Measurements from ENCODE around the gene EPHB6. TPM values are rescaled to one million over a fixed set of nuclear protein-coding genes. Genes with fewer than 3 reads are reported as not detected.

Gene EPHB6
- polyA plus RNA-seq, 6 donors from 2014 or later: 10.0 to 32.4 (median 19.0) TPM

Other genes with a start within 250 kb of the EPHB6 start
- gene PRSS1, start 105.6 kb upstream of the EPHB6 start, polyA plus RNA-seq (ENCODE audit: low read depth in 6 of 6): under 1 TPM in 2 of 6 donors, not detected in 4; 0.41 to 0.55 TPM
- under 1 TPM in 1 of 6 donors, not detected in 5; 0.41 TPM for gene PRSS2, start 84.1 kb upstream of the EPHB6 start, polyA plus RNA-seq (ENCODE audit: low read depth in 6 of 6)
- gene TRPV6, start 30.7 kb downstream of the EPHB6 start, polyA plus RNA-seq (ENCODE audit: low read depth in 6 of 6): under 1 TPM in 1 of 6 donors, not detected in 5; 0.19 TPM
- not detected for gene TRPV5, start 78.7 kb downstream of the EPHB6 start, polyA plus RNA-seq (ENCODE audit: low read depth in 6 of 6)
- gene LLCFC1, start 84.4 kb downstream of the EPHB6 start, polyA plus RNA-seq (ENCODE audit: low read depth in 6 of 6): not detected
- gene KEL, start 107.3 kb downstream of the EPHB6 start, polyA plus RNA-seq (ENCODE audit: low read depth in 6 of 6): under 1 TPM in 1 of 6 donors, not detected in 5; 0.44 TPM
- gene OR9A2, start 172.1 kb downstream of the EPHB6 start, polyA plus RNA-seq (ENCODE audit: low read depth in 6 of 6): not detected
- not detected for gene OR6V1, start 197.3 kb downstream of the EPHB6 start, polyA plus RNA-seq (ENCODE audit: low read depth in 6 of 6)

All from naive B cell (primary cell).